Cerebellar nuclear complex (tissue), 1 donor: ENCODE data around the gene CSF2.
A peak's percentile ranks its signal among the peaks of the same experiment; 100 is the strongest.

Experiments
- DNase-seq, 2 experiments: peaks; one replicate each; lab custom pipeline; 2025; lab: John Stamatoyannopoulos, UW

The CSF2 gene

DNA sequence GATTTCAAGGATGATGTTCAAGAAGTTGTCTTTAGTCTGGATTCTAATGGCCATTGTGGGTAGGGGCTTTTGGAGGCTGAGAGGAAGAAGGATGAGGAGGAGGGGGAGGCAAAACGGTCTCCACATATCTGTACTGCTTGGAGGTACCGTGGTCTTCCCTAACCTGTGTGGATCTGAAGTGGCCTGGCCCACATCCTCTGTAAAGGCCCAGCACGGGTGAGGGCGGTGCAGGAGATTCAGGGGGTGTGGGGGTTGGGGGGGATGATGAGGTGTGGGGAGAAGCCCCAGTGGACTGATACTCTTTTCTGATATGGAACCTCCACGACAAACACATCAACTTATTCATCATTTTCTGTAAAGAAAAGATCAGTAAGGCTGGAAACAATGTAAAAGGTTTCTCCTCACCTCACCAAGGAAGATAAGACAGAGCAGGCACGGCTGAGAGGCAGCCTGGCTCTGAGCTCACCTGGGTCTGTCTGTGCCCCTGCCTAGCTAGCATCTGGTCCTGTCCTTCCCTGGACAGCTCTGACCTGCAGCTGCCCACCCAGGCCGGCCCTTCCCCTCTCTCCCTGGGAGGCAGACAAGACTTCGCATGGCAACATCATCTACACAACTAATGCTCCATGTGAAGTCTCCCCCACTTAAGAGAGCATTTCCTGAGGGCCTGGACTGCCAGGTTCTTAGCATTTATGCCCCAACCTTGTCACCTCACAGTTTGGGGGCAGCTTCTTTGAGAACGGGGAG, 18.7 kb upstream of the CSF2 start:
- no peak for DNase-seq

DNA sequence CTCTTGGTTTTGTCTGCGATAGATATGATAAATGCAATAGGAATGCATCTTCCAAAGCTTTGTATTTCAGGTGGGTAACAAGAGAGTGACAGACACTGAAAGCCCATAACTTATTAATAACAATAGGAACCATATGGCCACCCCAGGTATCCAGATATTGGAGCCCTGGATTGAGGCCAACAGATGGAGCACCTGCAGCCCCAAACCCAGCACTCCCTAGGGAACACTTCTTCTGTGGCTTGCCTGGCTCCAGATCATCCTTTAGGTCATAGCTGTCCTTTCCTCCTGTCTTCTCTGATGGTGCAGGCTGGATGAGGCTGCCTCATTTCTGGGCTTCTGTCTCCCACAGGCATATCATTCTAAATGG, 18.2 kb upstream of the CSF2 start:
- no peak for DNase-seq

DNA sequence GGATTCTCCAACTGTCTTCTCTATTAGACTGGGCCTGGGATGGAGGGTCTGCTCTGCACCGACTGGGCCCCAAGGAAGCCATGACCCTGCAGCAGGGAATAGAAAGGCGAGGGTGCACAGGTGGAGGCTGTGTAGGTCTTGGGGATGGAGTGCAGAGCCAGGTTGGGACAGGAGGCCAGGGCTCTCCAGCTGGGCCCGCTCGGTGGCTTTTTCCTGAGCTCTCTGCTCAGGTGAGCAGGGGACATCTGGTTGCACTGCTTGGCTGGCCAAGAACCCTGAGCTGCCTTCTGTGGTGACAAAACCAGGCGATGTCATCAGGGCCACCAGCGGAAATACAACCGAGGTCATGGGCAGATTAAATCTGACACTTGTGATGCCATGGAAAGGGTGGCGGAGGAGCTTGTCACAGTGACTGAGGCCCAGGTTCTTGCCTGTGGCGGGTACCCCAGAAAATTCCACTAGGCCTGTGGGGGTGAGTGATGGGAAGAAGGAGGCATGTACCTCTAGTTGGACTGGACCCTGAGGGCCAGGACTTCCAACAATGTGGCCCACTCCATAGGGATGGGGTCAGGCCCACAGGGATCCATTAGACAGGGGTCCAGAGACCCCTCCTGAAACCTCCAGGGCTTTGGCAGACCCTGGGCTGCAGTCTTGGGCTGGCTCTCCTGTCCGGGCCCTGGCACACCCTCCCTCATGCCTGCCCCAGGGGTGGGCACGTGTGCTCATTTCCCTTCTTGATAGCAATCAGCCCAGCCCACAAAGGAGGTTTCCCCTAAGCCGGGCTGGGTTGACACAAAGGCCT, 17.6 kb upstream of the CSF2 start:
- no peak for DNase-seq

DNA sequence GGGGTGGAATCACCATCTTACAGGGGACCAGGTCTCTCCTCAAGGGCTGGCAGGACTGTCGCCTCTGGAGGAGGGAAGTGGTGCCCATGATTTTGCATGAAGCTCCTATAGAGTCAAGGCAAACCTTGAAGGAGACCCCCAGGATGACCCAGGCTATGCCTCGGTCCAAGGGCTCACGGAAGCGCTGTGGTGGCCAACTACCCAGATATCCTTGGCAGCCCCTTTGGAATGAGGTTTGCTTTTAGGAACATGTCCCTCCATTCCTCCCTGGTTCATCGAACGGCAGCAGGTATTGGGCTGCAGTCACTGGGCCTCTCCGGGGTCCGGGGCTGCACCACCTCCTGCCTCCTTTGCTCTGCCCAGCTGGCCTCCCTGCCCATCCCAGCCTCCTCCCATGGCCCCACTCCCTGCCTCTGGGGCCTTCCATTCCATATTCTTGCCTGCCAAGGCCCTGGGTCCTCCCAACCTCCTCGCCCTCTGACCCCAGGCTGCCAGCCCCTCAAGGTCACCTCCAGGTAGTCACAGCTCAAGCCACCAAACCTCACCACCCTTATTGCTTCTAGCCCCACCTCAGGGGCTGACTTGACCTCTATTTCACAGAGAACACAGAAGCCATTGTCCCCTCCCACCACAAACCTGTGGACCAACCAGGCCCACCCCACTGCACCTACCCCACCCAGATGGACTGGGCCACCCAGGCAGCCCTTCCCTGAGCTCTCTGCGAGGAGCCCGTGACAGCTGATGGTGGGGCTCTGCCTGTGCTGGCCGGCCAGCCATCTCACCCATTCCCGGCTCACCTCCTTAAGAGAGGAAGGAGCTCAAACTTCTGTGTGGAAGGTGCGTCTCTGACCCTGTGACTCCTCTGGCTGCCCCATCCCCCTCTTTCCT, 16.7 kb upstream of the CSF2 start:
- DNase-seq, result no peak

DNA sequence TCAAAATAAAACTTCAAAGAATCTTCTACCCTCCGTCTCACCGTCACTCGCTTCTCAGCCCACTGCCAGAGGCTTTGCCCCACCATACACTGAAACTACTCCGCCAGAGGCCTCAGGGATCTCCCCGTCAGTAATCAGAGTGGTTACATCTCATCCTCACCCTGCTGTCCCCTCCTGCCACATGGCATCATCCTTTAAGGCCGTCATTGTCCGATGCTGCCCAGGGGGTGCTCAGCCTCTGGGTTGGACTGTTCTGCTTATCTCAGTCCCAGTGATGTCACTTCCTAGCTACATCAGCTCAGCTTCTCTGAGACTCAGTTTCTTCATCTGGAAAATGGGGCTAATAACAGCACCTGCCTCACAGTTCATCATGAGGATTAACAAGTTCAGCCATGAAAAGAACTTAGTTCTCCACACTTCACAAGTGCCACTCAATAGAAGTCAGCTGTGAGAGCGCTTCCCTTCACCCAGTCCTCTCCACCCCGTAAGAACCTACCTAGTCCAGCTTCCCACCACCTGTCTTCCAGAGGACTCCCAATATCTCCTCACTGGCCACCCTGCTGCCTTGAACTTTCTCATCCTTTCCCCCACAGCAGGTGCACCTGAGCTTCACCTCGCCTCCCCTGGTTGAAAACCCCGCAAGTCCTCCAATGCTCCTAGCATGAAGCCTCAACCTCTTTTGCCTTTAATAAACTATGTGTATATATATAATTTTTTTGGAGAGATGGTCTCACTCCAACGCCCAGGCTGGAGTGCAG, 15.9 kb upstream of the CSF2 start:
- DNase-seq, result no peak

DNA sequence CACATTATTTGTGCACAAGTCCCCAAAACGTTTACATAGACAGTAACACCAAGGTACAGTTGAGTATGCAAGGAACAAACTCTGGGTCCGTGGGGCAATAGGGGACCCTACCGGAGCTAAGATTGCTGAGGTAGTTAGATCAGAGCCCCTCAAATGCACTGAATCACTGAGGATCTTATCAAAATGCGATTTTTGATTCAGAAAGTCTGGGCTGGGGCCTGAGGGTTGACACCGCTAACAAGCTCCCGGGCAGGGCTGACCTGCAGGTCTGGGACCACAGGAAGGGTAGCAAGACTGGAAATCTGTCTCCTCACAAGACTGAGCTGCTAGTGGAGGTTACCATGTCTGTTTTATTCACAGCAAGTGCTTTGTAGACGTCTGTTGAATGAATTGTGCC, 14.9 kb upstream of the CSF2 start:
- DNase-seq, result no peak

DNA sequence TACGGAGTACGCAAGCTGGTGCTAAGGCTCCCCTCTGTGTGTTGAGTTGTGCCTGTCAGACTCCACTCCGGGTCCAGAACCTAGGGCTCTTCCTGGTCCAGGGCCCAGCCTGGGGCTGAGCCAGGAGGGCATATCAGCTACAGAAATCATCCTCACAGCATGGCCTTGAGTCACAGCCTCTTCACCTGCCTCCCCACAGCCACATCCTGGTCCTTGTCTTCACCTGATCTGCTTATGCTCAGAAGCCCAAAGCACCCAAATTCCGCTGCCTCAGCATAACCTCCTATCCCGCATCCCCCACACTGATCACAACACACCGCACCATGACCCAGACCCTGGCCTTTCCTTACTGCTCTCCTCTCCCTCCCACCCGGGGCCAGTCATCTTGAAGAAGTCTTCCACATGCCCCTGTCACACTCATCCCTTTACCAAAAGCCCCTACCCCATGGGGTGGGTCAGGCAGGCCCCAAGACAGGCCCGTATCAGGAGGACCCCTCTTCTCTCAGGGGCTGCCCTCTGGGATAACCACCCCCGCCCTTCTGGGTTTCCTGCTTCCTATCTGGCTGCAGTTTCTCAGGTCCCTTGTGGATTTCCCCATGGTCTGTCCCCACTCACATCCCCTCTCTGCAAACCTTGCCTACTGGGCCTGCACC, 14.4 kb upstream of the CSF2 start:
- no peak for DNase-seq

DNA sequence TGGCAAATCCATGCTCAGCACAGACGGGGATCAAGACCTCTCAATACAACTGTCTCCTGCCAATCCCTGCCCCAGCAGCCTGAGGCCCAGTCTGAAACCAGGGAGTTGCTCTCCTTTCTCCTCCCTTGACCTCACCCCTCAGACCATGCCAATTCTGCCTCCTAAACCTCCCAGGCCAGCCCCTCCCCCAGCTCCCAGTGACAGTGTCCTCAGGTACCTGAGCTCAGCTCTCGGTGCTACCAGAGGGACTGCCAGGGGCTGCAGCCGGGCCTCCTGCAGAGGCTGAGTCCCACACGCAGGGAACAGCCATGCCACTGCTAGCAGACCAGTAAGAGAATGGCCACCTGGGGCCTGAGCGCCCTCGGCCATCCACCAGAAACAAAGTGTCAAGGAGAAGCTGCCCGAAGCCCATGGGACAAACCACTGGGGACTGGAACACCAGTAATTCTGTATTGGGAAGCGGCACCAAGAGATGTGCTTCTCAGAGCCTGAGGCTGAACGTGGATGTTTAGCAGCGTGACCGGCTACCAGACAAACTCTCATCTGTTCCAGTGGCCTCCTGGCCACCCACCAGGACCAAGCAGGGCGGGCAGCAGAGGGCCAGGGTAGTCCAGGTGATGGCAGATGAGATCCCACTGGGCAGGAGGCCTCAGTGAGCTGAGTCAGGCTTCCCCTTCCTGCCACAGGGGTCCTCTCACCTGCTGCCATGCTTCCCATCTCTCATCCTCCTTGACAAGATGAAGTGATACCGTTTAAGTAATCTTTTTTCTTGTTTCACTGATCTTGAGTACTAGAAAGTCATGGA, 13.7 kb upstream of the CSF2 start:
- no peak for DNase-seq

DNA sequence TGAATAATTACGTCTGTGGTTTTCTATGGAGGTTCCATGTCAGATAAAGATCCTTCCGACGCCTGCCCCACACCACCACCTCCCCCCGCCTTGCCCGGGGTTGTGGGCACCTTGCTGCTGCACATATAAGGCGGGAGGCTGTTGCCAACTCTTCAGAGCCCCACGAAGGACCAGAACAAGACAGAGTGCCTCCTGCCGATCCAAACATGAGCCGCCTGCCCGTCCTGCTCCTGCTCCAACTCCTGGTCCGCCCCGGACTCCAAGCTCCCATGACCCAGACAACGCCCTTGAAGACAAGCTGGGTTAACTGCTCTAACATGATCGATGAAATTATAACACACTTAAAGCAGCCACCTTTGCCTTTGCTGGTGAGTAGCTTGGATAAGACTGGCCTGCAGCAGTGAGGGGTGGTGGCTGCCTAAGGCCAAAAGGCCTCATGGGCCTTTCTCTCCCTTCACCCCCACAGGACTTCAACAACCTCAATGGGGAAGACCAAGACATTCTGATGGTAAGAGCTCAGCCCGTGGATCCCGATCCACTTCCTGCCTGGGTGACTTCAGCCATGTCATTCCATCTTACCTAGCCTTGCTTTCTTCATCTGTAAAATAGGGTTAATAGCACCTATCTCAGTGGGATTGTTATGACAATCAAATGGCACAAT, 13.0 kb upstream of the CSF2 start, which contains the start of gene IL3:
TSS of gene IL3 (plus strand) at position 155 of the 661 bp plus-strand sequence. CDS start at position 207, 52 bp downstream.
- DNase-seq, result no peak

DNA sequence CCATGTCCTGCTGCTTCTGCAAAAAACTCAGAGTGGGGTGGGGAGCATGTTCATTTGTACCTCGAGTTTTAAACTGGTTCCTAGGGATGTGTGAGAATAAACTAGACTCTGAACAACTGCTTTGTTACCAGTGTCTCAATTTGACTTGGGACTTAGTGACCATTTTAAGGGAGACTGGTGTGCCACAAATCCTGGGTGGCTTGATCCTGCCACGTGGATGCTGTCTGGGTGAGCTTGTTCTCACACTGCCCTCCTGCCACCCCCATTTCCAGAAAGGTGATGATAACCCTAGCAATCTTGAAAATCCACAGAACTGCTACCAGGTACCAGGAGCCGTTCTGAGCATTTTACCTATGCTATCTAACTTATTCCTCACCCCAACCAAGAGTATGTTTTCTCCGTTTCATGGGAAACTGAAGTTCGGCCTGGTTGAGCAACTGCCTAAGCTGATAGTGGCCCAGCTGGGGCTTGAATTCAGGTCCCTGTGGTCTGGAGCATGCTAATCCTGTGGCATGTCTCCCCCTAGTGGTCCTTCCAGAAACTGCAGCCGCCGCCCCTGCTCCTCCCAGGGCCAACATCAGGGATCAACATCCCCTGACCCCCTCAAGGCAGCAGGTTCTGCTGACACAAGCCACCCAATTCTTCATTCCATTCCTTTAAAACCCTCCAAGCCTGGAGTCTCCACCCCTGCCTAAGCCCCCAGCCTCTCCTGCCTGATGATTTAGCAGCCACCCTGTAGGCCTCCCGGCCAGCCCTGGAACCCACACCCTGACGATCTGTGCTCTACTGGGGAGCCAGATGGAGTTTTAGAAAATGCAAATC, 10.3 kb upstream of the CSF2 start:
- no peak for DNase-seq

DNA sequence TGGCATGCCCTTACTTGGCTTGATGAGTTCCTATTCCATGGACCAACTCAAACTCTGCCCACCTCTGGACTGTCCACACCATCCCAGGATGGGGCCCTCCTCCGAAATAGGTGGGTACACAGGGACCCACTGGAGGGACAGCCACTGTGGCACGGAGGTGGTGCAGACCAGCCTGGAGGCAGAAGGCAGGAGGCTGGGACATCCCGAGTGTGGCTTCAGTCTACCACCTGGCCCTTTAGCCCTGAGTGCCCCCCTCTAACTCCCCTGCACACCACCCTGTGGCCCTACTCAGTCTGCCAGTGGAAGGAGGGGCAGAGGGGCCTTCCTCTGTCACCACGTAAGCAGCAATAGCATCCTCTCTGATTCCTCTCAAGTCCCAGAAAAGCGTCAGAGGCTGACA, 9.4 kb upstream of the CSF2 start:
- DNase-seq, result no peak

DNA sequence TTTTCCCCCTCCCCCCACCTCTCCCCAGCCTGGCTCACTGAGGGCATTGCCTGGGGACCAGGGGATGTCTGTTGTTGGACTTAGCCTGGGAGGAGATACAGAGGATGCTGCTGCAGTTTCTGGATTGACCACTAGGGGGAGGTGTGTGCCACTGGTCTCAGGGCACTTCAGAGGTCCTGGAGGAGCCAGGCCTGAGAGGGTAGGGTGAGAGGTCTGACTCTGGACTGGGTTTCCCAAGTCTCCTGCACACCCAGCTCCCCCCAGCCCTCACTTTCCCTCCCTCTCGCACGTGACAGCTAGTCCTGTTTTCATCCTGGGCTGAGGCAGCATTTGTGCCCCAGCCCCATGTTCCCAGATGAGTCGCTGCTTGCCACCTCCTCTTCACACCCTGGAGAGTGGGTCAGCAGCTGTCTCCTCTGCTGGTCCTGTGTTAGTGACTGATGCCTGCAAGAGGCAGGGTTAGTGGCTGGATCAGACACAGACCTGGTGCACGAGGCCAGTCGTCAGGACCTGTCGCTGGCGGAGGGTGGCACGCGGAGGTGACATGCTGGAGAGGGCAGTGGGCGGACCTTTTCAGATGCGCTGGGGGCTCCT, 8.8 kb upstream of the CSF2 start:
- peak in 1 of 2 experiments; percentile 25 for DNase-seq

DNA sequence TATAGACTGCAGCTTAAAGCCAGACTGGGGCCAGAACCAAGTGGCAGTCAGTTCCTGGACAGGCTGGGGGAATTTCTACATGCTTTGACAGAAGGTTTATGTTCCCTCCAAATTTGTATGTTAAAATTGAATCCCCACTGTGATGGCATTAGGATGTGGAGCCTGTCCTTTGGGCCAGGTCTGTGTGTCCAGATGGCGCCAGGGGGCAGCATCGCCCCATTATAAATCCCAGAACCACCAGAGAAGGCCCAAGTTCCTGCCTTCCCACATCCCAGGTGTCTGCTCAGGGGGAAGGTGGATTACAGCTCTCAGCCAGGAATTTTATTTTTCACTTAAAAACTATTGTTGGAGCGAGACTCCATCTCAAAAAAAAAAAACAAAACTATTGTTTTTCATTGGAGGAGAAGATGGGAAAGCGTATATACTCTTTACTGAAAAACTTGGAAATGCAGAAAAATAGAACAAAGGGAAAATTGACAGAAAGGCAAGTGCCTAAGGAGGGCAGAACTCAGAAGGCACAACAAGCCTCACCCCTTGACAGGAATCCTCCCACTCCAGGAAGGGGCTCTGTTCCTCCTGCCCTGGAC, 8.1 kb upstream of the CSF2 start:
- DNase-seq, result peak in 1 of 2 experiments; percentile 41

DNA sequence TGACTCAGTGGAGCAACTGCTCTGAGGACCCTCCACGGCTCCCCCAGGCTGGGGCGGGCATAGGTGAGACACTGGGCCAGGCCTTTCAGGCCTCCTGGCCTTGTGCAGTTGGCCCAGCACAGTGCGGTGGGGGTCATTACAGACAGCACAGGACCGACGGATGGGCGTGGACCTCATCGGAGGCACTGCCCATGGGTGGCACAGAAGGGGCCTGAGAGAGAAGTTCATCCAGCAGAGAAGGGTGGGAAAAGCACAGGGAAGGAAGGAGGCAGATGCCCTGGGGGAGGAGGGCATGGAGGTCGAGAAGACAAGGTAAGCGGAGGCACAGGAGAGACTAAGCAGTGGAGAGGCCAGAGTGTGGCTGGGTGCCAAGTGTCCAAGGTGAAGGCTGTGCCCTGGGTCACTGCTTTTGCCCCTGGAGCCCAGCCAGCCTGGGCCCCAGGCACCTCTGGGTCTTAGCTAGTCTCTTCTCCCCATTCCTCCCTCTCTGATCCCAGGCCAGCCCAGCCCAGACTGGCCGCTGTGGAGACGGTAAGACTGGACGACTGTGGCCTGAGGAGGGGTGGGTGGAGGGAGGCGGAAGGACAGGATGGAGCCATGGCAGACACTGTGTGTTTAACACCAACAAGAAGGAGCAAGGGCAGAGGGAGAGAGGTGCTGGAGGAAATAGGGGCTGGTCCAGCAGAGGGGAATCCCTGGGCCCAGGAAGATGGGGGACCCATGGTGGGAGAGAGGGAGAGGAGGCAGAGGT, 7.5 kb upstream of the CSF2 start:
- no peak for DNase-seq

DNA sequence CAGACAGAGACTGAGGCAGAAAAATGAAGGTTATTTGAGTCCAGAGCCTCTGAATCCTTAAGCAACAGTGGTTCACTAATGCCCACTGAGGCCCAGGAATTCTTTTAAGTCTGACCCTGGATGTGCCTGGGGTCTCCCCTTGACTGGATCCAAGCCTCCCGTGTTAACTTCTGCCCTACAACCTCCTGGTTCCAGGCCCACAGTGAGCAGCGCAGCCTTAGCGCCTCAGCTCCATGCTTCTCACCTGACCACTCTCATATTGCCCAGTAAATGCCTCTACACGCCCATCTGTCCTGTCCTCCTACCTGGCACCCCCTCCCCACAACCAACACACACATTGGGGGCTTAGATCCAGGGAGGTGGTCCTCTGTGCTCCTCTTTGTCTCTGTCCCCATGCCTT, 6.7 kb upstream of the CSF2 start:
- no peak for DNase-seq

DNA sequence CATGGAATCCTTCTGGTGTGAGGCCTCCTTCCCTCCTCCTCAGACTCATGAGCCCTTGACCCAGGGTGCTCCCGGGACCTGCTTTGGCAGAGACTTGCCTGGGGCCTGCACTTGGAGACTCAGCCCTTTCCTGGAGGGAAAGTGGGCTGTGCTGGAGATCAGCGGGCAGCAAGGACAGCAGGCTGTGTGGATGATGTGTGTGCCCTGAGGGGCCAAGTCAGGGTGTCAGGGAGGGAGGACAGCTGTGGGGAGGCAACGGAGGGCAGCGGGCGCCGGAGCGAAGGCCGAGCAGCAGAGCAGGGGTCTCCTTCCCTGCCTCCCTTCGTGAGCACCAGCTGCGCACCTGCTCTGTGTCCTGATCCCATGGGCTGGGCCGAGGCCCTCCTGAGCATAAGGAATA, 6.1 kb upstream of the CSF2 start:
- DNase-seq, result no peak
